Fibroblast of skin of right biceps (primary cell): ENCODE data around the gene CRB1.

ENCODE experiments used
- DNase-seq: peaks from one replicate; pipeline ENCODE4 v3.0.0-alpha.2; 2013

Gene CRB1

GRCh38 chr1:197351821-197352440, 83.9 kb downstream of the CRB1 start:
- DNase-seq, result no peak

GRCh38 chr1:197355248-197355995, 87.4 kb downstream of the CRB1 start:
- DNase-seq, result no peak

- DNase-seq, result peak; percentile 51
Measured at GRCh38 chr1:197356723-197357533, 88.9 kb downstream of the CRB1 start.

GRCh38 chr1:197358959-197359358, 90.9 kb downstream of the CRB1 start:
- no peak for DNase-seq

- DNase-seq, result peak; percentile 12
Measured at GRCh38 chr1:197360068-197360467, 92.0 kb downstream of the CRB1 start.

- DNase-seq, result no peak
Measured at GRCh38 chr1:197362871-197363270, 94.8 kb downstream of the CRB1 start.

- no peak for DNase-seq
Measured at GRCh38 chr1:197363855-197364254, 95.8 kb downstream of the CRB1 start.

GRCh38 chr1:197366996-197367395, 98.9 kb downstream of the CRB1 start:
- no peak for DNase-seq

- DNase-seq, result no peak
Measured at GRCh38 chr1:197367627-197368026, 99.6 kb downstream of the CRB1 start.

- no peak for DNase-seq
Measured at GRCh38 chr1:197374428-197374827, 106.4 kb downstream of the CRB1 start.

GRCh38 chr1:197384471-197384870, 116.4 kb downstream of the CRB1 start:
- no peak for DNase-seq

GRCh38 chr1:197388801-197389200, 120.7 kb downstream of the CRB1 start:
- DNase-seq, result peak; percentile 3

- DNase-seq, result peak; percentile 25
Measured at GRCh38 chr1:197390856-197391255, 122.8 kb downstream of the CRB1 start.

GRCh38 chr1:197391303-197392226, 123.5 kb downstream of the CRB1 start:
- peak; percentile 2 for DNase-seq

GRCh38 chr1:197392541-197392940, 124.5 kb downstream of the CRB1 start:
- peak; percentile 5 for DNase-seq

GRCh38 chr1:197393105-197393504, 125.1 kb downstream of the CRB1 start:
- no peak for DNase-seq

- no peak for DNase-seq
Measured at GRCh38 chr1:197393772-197394171, 125.7 kb downstream of the CRB1 start.

- no peak for DNase-seq
Measured at GRCh38 chr1:197394831-197395608, 127.0 kb downstream of the CRB1 start.

GRCh38 chr1:197397895-197398294, 129.8 kb downstream of the CRB1 start:
- DNase-seq, result no peak

GRCh38 chr1:197399755-197400521, 131.9 kb downstream of the CRB1 start:
- peak; percentile 43 for DNase-seq

- no peak for DNase-seq
Measured at GRCh38 chr1:197400522-197400902, 132.5 kb downstream of the CRB1 start.
